ENCODE measurements around the gene SYN1.
"Not testable (repeated sequence)": the region's sequence is repeated elsewhere in the genome, so short reads cannot be mapped to it uniquely, and the experiment has no call there.

Gene SYN1

GRCh38 chrX:47619486-47620302 is at the start of gene SYN1:
TSS of gene SYN1 (minus strand) at chrX:47619857. CDS start at chrX:47619728, 129 bp downstream.
- TF ChIP-seq, protein P1, sequence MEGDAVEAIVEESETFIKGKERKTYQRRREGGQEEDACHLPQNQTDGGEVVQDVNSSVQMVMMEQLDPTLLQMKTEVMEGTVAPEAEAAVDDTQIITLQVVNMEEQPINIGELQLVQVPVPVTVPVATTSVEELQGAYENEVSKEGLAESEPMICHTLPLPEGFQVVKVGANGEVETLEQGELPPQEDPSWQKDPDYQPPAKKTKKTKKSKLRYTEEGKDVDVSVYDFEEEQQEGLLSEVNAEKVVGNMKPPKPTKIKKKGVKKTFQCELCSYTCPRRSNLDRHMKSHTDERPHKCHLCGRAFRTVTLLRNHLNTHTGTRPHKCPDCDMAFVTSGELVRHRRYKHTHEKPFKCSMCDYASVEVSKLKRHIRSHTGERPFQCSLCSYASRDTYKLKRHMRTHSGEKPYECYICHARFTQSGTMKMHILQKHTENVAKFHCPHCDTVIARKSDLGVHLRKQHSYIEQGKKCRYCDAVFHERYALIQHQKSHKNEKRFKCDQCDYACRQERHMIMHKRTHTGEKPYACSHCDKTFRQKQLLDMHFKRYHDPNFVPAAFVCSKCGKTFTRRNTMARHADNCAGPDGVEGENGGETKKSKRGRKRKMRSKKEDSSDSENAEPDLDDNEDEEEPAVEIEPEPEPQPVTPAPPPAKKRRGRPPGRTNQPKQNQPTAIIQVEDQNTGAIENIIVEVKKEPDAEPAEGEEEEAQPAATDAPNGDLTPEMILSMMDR (IDR thresholded peaks at IDR 0.05): no peak
- no peak within 1 kb of the TSS for H3K27ac ChIP-seq
- peak within 1 kb of the TSS; percentile 67 for H3K4me3 ChIP-seq
- DNase-seq (ENCODE audit: low spot score): no peak

GRCh38 chrX:47665797-47666196 is 46.1 kb upstream of the SYN1 start:
- not testable (repeated sequence) for DNase-seq (ENCODE audit: low spot score); H3K27ac ChIP-seq; H3K4me3 ChIP-seq

DNA sequence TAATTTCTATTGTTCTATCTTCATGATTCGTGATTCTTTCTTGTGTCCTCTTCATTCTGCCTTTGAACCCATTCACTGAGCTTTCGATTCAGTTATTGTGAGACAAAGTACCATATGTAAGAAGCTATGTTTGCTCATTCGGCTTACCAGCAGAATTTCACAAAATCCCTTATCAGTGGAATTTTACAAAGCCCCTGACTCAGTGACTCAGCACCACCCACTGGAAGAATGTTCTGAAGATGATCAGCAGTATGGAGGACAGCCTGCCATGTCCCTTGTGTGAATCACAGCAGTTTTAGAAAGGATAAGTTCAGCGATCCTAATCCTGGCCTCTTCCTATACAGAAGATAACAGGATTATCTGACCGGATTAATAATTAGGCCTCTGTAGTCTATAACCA is 45.1 kb upstream of the SYN1 start:
- no peak for DNase-seq (ENCODE audit: low spot score)
- H3K27ac ChIP-seq: no peak overlapping the region
- H3K4me3 ChIP-seq: no peak overlapping the region
- TF ChIP-seq, protein P1 (IDR thresholded peaks at IDR 0.05): no peak

DNA sequence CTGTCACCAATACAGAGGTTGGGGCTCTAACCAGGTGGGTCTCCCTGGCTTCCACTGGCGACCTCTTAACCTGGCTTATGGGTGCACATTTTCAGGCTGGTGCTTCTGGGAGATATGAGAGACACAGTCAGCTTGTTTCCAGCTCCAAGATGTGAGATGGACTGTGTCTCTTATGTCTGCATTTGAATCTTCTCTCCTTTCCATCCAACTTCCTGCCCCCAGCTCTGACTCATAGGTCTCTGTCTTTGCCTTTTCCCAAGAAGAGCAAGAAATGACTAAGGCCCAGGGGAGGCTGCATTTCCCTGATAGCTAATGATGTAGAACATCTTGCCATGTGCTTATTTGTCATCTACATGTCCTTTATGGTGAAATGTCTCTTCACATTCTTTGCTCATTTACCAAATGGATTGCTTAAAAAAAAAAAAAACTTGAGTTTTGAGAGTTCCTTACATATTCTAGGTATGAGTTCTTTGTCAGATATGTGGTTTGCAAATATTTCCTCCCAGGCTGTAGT is 42.5 kb upstream of the SYN1 start:
- peak overlapping the region in 1 of 2 donors; percentile 46 for H3K27ac ChIP-seq

DNA sequence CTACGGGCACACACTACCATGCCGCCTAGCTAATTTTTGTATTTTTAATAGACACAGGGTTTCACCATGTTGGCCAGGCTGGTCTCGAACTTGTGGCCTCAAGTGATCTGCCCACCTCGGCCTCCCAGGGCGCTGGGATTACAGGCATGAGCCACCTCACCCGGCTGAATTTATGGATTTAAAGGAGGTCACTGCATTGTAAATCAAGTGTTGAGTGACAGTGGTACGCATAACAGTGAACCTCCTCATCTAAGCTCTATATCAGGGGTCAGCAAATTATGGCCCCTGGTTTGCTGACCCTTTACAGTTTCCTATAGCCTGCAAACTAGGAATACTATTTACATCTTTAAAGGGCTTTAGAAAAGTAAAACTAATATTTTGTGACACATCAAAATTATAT is 41.9 kb upstream of the SYN1 start:
- H3K27ac ChIP-seq: no peak overlapping the region
- no peak overlapping the region for H3K4me3 ChIP-seq
- no peak for DNase-seq (ENCODE audit: low spot score)
- TF ChIP-seq, protein P1 (IDR thresholded peaks at IDR 0.05): no peak

More for the DNA sequence above, 42.5 kb upstream of the SYN1 start:
- DNase-seq (ENCODE audit: low spot score): no peak
- H3K4me3 ChIP-seq: no peak overlapping the region
- TF ChIP-seq, protein P1 (IDR thresholded peaks at IDR 0.05): no peak

DNA sequence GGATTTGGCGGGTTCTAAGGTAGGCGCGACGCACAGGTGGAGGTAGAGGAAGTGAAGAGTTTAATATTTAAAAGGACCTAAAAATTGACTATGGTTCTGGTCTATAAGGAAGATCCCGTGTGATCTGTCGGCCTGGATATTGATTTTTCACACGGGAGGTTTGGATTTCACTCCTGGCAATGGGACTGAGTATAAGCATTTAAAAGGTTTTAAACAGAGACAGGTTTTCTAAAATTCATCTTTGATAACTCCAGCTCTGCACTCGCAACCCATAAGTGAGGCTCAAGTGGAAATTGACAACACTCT is 39.7 kb upstream of the SYN1 start:
- Histone ChIP-seq H3K27ac (peak overlapping the region; percentile 46 to 94), H3K4me3 (peak overlapping the region; percentile 75)
- TF ChIP-seq, protein P1 (IDR thresholded peaks at IDR 0.05): no peak
- no peak for DNase-seq (ENCODE audit: low spot score)

- TF ChIP-seq, protein P1 (IDR thresholded peaks at IDR 0.05): no peak
- H3K27ac ChIP-seq: peak within 1 kb of the TSS; percentile 46 to 94
- H3K4me3 ChIP-seq: peak within 1 kb of the TSS; percentile 75
- peak; percentile 96 for DNase-seq (ENCODE audit: low spot score)
Observed at GRCh38 chrX:47658684-47659420, 39.2 kb upstream of the SYN1 start, which contains the start of gene UXT. TSS of gene UXT (minus strand) at chrX:47659180. CDS start at chrX:47658927, 253 bp downstream.

Measured in coronary artery (tissue), 2 donors.